Retinal pigment epithelial cell (primary cell): ENCODE measurements around the gene CBX1.

Experiments
- DNase-seq: peaks from one replicate; pipeline ENCODE4 v3.0.0-alpha.2; 2010; ENCODE audit warnings: low read depth
- H3K4me3 ChIP-seq: 2 replicates; pipeline ENCODE4 v1.5.1; 2011; ENCODE audit warnings: mild to moderate bottlenecking, low read length, control low read depth, moderate library complexity
- TF ChIP-seq, protein P1 (sequence below): conservative IDR thresholded peaks from 2 replicates; pipeline ENCODE4 v1.5.1; 2011; ENCODE audit warnings: low read depth, low read length, control low read depth, inconsistent platforms

The CBX1 gene

DNA sequence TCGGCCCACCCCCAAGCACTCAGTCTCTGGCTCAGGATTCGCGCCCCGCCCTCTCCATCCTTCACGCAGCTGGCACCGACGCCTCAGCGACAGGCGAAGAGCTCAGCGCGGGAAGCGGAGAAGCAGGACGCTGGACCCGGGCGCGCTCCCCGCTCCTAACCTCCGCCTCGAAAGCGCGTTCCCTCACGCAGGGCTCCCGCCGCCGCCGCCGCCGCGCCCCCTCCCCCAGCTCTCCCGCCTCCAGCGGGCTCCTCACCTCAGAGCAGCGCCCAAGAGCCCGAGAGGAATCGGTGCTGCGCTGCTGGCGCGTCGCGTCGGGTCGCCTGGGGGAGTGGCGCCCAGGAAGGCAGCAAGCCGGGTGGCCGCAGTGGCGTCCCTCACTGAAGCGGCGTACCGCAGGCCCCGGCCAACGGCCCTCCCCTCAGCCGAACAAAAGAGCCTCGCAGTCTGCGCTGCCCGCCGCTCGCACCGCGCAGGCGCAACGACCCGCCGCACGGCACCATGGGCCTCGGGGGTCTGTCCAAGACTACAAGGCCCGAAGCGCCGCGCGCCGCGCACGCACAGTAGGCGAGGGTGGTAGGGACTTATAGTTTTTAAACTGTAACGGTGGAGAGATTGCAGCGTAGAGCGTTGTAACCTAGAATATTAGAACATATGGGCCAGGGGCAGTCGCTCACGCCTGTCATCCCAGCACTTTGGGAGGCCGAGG is at the start of gene CBX1:
TSS of gene CBX1 (minus strand) at position 467 of the 709 bp plus-strand sequence. CDS start 24,474 bp downstream, outside the sequence.
- peak within 1 kb of the TSS; percentile 85 for H3K4me3 ChIP-seq
- peak; percentile 86 for DNase-seq
- TF ChIP-seq, protein P1, sequence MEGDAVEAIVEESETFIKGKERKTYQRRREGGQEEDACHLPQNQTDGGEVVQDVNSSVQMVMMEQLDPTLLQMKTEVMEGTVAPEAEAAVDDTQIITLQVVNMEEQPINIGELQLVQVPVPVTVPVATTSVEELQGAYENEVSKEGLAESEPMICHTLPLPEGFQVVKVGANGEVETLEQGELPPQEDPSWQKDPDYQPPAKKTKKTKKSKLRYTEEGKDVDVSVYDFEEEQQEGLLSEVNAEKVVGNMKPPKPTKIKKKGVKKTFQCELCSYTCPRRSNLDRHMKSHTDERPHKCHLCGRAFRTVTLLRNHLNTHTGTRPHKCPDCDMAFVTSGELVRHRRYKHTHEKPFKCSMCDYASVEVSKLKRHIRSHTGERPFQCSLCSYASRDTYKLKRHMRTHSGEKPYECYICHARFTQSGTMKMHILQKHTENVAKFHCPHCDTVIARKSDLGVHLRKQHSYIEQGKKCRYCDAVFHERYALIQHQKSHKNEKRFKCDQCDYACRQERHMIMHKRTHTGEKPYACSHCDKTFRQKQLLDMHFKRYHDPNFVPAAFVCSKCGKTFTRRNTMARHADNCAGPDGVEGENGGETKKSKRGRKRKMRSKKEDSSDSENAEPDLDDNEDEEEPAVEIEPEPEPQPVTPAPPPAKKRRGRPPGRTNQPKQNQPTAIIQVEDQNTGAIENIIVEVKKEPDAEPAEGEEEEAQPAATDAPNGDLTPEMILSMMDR, result no peak

DNA sequence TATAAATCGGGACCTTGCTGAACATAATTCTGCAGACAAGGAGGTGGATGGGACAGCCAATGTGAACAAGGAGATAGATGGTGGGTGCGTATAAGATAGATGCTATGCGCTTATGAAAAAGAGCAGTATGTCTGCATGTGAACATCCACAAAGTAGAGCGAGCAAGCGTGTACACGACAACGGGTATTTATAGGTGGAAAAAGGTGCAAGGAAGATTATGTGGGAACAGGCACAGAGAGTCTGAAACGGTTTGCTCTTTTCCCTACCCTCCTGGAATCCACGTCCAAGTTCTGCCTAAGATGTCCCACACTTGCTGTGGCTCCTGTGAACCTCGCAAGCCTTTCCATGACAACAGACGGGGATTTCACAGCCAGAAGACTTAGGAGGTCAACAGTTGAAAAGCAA is 49.3 kb upstream of the CBX1 start:
- TF ChIP-seq, protein P1, result no peak
- no peak for DNase-seq
- H3K4me3 ChIP-seq, result no peak overlapping the region

DNA sequence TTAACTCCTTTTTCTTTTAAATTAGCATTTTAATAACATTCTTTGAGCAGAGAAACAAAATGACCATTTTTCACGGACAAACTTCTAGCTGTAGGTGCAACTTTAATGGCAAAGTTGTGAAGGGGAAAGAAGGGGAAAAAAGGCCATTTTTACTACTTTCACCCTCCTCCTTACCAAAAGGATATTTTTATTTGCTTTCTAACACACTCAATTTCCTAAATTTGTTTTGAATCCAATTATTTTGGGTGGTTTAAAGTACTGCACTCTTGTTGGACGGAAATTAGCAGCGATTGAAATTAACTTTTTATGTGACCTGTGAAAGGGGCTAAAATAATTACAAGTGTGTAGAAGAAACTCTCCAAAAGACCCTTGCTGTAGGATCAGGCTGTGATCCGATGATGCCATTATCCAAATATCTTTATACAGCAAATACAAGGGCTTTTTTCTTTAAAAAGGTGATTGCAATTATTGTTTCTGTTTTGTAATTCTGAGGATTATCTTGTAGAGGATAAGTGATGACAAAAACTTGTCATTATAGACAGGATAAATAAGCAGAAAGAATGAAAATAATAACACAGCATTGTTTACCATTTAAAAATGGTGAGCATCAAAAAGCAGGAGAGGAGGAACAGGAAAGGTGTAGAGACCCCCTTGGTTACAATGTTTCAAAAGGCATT is 48.6 kb upstream of the CBX1 start:
- TF ChIP-seq, protein P1, result no peak
- no peak for DNase-seq
- H3K4me3 ChIP-seq, result no peak overlapping the region

DNA sequence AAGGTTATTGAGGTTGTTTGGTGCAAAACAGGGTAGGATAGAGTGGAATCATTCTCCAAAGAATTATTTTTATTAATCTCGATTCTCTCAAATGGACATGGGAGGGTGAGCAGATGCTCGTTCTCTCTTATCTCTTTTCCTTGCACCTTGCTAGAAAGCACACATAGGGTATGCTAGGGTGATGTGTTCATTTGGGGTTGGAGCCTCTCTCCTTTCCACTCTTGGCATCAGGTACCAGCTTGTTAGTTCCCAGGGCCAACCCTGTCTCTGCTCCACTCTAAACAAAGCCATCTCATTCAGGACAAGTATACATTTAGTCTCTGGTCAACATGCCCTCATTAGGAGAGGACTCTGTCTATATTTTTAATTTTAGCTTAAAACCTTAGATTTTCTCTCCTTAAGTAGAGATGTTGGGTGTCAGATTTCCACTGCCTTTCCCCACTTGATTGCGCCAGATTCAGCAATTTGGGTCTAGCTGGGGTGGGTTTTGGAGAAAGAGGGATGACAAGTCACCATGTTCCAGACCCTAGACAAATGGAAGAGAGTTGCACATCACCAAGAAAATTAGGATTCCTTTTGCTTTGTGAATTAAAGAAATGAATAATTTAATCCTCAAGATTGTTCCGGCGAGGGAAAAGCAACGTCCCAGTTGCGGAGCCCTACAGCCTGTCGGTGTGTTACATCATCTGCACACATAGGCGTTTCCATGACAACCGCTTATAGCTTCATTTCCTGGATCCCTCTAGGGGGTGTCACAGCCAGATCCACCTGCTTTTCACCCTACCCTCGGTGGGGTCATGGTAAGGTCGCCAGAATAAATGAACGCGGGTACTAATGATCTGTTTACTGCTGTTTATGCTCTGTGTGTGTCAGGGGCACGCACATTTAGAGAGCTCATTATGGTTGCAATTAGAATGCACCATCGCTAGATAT is 47.8 kb upstream of the CBX1 start:
- DNase-seq, result no peak
- H3K4me3 ChIP-seq, result no peak overlapping the region
- TF ChIP-seq, protein P1, result no peak

DNA sequence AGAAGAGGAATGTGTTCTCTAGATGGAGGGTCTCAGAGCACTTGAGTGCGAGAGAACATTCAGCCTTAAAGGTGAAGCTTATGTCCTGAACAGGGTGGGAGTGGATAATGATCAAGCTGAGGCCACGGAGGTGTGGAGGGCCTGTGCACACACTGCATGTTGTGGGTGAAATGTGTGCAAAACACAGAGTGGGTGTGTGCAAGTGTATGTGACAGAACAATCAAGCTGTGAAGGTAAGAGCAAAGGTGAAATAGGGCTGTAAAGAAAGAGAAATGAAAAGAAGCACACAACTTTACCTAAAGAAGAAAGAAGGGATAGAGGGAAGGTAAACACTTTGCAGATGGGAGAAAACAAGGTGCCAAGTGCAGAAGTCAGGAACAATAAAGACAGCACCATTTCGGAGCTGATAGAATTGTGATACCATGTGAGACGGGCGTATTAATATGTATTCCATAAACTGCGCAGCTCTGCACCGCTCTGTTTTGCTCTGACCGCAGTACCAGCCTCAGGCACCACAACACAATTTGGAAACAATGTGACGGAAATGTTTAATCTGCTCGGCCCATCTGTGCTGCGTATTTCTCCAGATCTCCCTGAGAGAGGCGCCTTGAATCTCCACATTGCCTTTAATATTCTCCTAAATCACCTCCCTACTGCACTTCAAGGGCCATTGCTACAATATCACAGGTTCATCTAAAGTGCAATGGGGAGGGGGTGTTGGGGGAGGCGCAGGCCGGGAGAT is 46.9 kb upstream of the CBX1 start:
- no peak overlapping the region for H3K4me3 ChIP-seq
- no peak for DNase-seq
- TF ChIP-seq, protein P1, result no peak

DNA sequence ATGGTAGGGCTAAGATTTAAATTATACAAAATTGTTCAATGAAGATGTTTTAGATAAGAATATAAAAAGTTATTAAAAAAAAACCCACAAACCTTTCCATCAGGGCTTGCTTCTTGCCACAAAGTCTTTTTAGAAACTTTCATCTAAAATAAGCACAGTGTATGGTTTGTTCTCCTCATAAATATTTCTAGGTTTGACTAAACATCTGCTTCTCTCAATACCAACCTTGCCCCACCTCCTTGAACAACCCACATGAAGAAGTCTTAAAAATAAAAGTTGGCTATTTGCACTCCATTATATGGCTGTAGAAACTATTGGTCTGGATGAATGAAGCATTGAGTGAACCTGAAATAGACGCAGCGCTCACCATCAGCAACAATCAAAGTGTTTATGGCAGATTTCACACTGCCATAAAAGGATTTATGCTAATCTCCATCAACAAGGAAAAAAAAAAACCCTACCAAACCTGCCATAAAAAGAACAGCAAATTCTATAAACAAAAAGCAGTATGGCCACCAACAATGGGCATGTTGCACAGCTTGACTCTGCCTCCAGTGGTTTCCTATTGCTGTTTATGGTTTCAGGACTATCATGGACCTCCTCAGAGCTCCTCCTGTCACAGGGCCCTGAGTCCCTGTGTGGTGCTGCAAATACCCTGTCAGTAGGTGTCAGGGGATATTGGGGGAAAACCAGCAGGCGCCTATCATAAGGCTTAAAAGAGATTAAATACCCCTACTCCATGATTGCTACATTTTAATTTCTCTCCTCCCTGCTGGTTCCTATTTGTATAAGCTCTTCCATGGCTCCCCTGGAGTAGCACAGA is 43.9 kb upstream of the CBX1 start:
- H3K4me3 ChIP-seq, result no peak overlapping the region
- TF ChIP-seq, protein P1, result no peak
- DNase-seq, result no peak
